GM08714 (cell line): ENCODE results near the gene SERPINB2.

ENCODE experiments used
- H3K4me3 ChIP-seq: fragments of 200-500 bp; sonication (Bioruptor generic); 2 replicates; pipeline ENCODE4 v1.5.1; 2014; ENCODE audit warnings: mild to moderate bottlenecking, low read length, inconsistent platforms
- ZNF274 ChIP-seq: IDR thresholded peaks from 2 replicates; pipeline ENCODE4 v1.6.1; 2012; ENCODE audit warnings: mild to moderate bottlenecking, low read depth, low read length

Gene SERPINB2

GRCh38 chr18:63878343-63878742 lies 9.2 kb upstream of the SERPINB2 start:
- no peak overlapping the region for H3K4me3 ChIP-seq
- no peak for TF ChIP-seq ZNF274

- TF ChIP-seq ZNF274 = no peak
- no peak overlapping the region for H3K4me3 ChIP-seq
Observed at GRCh38 chr18:63878925-63879324, 8.6 kb upstream of the SERPINB2 start.

GRCh38 chr18:63879709-63880108 lies 7.8 kb upstream of the SERPINB2 start:
- TF ChIP-seq ZNF274 = no peak
- H3K4me3 ChIP-seq = no peak overlapping the region

- TF ChIP-seq ZNF274 = no peak
- H3K4me3 ChIP-seq = no peak overlapping the region
Observed at GRCh38 chr18:63881851-63882250, 5.7 kb upstream of the SERPINB2 start.

GRCh38 chr18:63882333-63883141 lies 5.0 kb upstream of the SERPINB2 start:
- H3K4me3 ChIP-seq = no peak overlapping the region
- no peak for TF ChIP-seq ZNF274

- H3K4me3 ChIP-seq = no peak overlapping the region
- TF ChIP-seq ZNF274 = no peak
Observed at GRCh38 chr18:63883617-63884016, 3.9 kb upstream of the SERPINB2 start.

- no peak overlapping the region for H3K4me3 ChIP-seq
- TF ChIP-seq ZNF274 = no peak
Observed at GRCh38 chr18:63888470-63889190, 1.1 kb downstream of the SERPINB2 start.

GRCh38 chr18:63889626-63890025 lies 2.1 kb downstream of the SERPINB2 start:
- no peak for TF ChIP-seq ZNF274

GRCh38 chr18:63890237-63890949 lies 2.9 kb downstream of the SERPINB2 start:
- H3K4me3 ChIP-seq = no peak overlapping the region
- no peak for TF ChIP-seq ZNF274

More at GRCh38 chr18:63889626-63890025, 2.1 kb downstream of the SERPINB2 start:
- no peak overlapping the region for H3K4me3 ChIP-seq

GRCh38 chr18:63890950-63891304 lies 3.4 kb downstream of the SERPINB2 start:
- no peak for TF ChIP-seq ZNF274
- no peak overlapping the region for H3K4me3 ChIP-seq

GRCh38 chr18:63892566-63892965 lies 5.1 kb downstream of the SERPINB2 start:
- TF ChIP-seq ZNF274 = no peak
- H3K4me3 ChIP-seq = no peak overlapping the region

- H3K4me3 ChIP-seq = no peak overlapping the region
- TF ChIP-seq ZNF274 = no peak
Observed at GRCh38 chr18:63894106-63894772, 6.7 kb downstream of the SERPINB2 start.

- no peak for TF ChIP-seq ZNF274
- H3K4me3 ChIP-seq = no peak overlapping the region
Observed at GRCh38 chr18:63895190-63895589, 7.7 kb downstream of the SERPINB2 start.

GRCh38 chr18:63897072-63897471 lies 9.6 kb downstream of the SERPINB2 start:
- no peak overlapping the region for H3K4me3 ChIP-seq
- TF ChIP-seq ZNF274 = no peak
